ENCODE measurements around the gene PLD3.

DNA sequence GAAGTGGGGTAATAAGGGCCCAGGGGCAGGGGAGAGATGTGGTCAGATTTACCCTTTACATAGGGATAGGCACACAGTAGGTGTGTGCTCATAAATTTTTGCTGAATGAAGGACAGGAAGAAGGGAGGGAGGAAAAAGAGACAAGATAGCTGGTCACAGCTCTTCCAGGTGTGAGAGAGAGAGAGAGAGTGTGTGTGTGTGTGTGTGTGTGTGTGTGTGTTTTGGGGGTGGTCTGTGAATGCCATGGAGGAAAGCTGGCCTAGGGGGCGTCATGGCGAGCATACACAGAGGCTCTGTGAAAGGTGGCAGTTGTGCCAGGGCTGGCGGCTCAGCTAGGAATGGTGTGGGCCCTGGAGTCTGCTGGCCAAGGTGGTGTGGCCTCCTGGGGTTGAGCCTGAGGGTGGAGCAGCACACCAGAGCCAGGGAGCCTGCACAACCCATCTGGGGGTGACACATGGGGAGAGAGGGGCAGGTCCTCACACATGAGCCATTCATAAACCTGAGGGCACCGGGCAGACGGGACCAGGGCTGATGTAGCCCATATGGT lies 70.6 kb downstream of the PLD3 start:
- TF ChIP-seq EZH2 (IDR thresholded peaks at IDR 0.05; ENCODE audit: insufficient read depth, poor library complexity, severe bottlenecking) (no peak), EZH2phosphoT487 (IDR thresholded peaks at IDR 0.05; ENCODE audit: insufficient read depth, low read depth) (no peak)
